Panc1 (cell line): ENCODE data around the gene HEATR5A.

ENCODE experiments used
- TF ChIP-seq, protein P1 (sequence below): fragments of 450-650 bp; IDR thresholded peaks from 2 replicates; pipeline ENCODE4 v1.5.1; 2017; ENCODE audit warnings: mild to moderate bottlenecking
- TF ChIP-seq, protein P2 (sequence below), 2 experiments: IDR thresholded peaks; 2 replicates each; pipeline ENCODE4 v1.6.1; 2011 to 2012; ENCODE audit warnings: low read depth in 2 of 2, control low read depth in 1 of 2, low read length in 1 of 2, mild to moderate bottlenecking in 1 of 2, moderate library complexity in 1 of 2; ENCODE audit not compliant: insufficient read depth in 1 of 2

DNA sequence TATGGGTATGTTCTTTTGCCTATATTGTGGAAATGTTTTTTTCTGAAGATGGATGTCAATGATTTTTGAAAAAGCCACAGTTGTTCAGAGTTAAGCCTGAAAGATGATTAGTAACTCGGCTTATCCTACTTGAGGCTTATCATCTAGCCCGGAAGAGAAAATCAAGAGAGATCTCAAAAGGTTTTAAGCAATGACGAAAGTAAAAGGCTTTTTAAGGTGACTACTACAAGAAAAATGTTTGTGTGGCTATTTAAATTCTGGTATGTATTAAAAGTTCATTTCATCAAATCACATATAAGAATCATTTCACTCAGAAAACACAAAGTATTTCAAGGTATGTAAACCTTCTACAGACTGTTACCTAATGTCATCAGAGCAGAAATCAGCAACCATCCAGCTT is 40.2 kb downstream of the HEATR5A start:
- TF ChIP-seq, protein P1, sequence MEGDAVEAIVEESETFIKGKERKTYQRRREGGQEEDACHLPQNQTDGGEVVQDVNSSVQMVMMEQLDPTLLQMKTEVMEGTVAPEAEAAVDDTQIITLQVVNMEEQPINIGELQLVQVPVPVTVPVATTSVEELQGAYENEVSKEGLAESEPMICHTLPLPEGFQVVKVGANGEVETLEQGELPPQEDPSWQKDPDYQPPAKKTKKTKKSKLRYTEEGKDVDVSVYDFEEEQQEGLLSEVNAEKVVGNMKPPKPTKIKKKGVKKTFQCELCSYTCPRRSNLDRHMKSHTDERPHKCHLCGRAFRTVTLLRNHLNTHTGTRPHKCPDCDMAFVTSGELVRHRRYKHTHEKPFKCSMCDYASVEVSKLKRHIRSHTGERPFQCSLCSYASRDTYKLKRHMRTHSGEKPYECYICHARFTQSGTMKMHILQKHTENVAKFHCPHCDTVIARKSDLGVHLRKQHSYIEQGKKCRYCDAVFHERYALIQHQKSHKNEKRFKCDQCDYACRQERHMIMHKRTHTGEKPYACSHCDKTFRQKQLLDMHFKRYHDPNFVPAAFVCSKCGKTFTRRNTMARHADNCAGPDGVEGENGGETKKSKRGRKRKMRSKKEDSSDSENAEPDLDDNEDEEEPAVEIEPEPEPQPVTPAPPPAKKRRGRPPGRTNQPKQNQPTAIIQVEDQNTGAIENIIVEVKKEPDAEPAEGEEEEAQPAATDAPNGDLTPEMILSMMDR, result no peak
- TF ChIP-seq, protein P2, sequence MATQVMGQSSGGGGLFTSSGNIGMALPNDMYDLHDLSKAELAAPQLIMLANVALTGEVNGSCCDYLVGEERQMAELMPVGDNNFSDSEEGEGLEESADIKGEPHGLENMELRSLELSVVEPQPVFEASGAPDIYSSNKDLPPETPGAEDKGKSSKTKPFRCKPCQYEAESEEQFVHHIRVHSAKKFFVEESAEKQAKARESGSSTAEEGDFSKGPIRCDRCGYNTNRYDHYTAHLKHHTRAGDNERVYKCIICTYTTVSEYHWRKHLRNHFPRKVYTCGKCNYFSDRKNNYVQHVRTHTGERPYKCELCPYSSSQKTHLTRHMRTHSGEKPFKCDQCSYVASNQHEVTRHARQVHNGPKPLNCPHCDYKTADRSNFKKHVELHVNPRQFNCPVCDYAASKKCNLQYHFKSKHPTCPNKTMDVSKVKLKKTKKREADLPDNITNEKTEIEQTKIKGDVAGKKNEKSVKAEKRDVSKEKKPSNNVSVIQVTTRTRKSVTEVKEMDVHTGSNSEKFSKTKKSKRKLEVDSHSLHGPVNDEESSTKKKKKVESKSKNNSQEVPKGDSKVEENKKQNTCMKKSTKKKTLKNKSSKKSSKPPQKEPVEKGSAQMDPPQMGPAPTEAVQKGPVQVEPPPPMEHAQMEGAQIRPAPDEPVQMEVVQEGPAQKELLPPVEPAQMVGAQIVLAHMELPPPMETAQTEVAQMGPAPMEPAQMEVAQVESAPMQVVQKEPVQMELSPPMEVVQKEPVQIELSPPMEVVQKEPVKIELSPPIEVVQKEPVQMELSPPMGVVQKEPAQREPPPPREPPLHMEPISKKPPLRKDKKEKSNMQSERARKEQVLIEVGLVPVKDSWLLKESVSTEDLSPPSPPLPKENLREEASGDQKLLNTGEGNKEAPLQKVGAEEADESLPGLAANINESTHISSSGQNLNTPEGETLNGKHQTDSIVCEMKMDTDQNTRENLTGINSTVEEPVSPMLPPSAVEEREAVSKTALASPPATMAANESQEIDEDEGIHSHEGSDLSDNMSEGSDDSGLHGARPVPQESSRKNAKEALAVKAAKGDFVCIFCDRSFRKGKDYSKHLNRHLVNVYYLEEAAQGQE (IDR thresholded peaks at IDR 0.05; ENCODE audit: insufficient read depth in 1 of 2, low read depth in 2 of 2, low read length in 1 of 2), result no peak
